BLaER1 treated with 17β-estradiol and CSF1 and Interleukin-3, amounts not matched to agents 10 nM and 100 nM (cell line): ENCODE results near the gene RUNX1.

Source experiments
- H3K27ac ChIP-seq, 11 experiments: shearing (Covaris generic); formaldehyde crosslinking; 2 replicates each; pipeline ENCODE4 v1.8.1; 2022
- H3K27me3 ChIP-seq, 11 experiments: shearing (Covaris generic); formaldehyde crosslinking; 2 replicates each; pipeline ENCODE4 v1.8.1; 2022
- H3K36me3 ChIP-seq, 11 experiments: shearing (Covaris generic); formaldehyde crosslinking; 2 replicates each; pipeline ENCODE4 v1.8.1; 2022
- H3K4me1 ChIP-seq, 10 experiments: shearing (Covaris generic); formaldehyde crosslinking; 2 replicates each; pipeline ENCODE4 v1.8.1; 2022
- H3K4me2 ChIP-seq, 11 experiments: shearing (Covaris generic); formaldehyde crosslinking; 2 replicates each; pipeline ENCODE4 v1.8.1; 2022
- H3K4me3 ChIP-seq, 10 experiments: shearing (Covaris generic); formaldehyde crosslinking; 2 replicates each; pipeline ENCODE4 v1.8.1; 2022
- H3K9ac ChIP-seq, 11 experiments: shearing (Covaris generic); formaldehyde crosslinking; 2 replicates each; pipeline ENCODE4 v1.8.1; 2022
- H3K9me3 ChIP-seq, 11 experiments: shearing (Covaris generic); formaldehyde crosslinking; replicated peaks in 1 of 11; 2 replicates each; pipeline ENCODE4 v1.8.1; 2022
- H4K20me1 ChIP-seq, 11 experiments: shearing (Covaris generic); formaldehyde crosslinking; 2 replicates each; pipeline ENCODE4 v1.8.1; 2022
- Cebpa-rat ChIP-seq, 11 experiments: shearing (Covaris generic); IDR thresholded peaks; 2 replicates each; pipeline ENCODE4 v1.8.1; 2022

The RUNX1 gene

DNA sequence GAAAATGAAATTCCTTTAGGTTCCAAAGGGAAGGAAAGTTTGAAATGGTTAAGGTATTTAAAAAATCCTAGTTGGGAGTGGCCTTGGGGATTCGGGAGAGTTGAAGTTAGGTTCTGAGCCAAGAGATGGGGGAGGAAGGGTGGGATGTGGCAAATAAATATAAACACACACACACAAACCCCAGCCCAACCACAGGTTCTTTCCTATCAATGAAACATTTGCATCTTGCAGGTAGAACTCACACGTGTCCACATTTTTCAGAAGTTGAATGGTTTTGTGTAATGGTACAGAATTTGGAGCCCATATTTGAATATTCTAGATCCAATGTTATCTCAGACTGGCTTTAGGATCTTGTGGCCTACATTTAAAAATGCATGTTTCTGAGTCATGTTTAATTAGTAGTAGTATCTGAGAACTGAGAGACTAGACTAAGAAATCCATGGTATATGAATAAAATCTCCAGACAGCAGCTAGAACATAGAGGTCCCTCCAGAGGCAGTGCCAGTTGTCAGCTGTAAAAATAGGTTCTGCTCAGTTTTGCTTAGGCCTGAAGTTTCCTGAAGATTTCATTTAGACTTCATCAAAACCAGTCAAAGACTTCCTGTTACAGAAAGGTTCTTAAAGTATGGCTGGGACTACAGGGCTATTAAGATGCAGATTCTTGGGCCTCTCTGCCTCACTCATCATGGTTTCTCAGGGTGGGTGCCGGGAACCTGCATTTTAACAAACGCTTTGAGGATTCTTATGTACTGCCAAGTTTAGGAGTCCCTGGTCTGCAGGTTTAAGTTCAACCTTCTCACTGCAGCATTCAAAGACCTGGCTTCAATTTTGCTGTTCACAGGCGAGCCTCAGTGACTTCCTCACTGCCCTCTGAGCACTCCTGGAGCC is 21.3 kb downstream of the RUNX1 start:
- Histone ChIP-seq H3K9me3 (peaks cover 0 to 17% (median 4%) of the 10 kb centered on the region in 11 experiments; a peak in 8 of 22 replicates), H3K4me1 (peaks cover 42 to 95% (median 85%) of the 10 kb centered on the region in 10 experiments), H3K4me2 (peak overlapping the region; percentile 87 to 96 (median 90)), H3K27ac (peak overlapping the region in 10 of 11 experiments; percentile 62 to 97 (median 95); a peak in 19 of 22 replicates), H4K20me1 (peaks cover 0 to 10% (median 0%) of the 10 kb centered on the region in 11 experiments; a peak in 6 of 22 replicates), H3K4me3 (peak overlapping the region in 8 of 10 experiments; percentile 29 to 60 (median 42); a peak in 15 of 20 replicates), H3K9ac (peak overlapping the region in 10 of 11 experiments; percentile 69 to 88 (median 84); a peak in 20 of 22 replicates), H3K36me3 (peaks cover 0 to 79% (median 56%) of the 10 kb centered on the region in 11 experiments; a peak in 18 of 22 replicates), H3K27me3 (no peaks in the 10 kb centered on the region)
- TF ChIP-seq Cebpa-rat (IDR thresholded peaks at IDR 0.05), result no peak

GRCh38 chr21:35026617-35027562 is 22.2 kb downstream of the RUNX1 start:
- H3K27me3 ChIP-seq, result no peaks in the 10 kb centered on the region
- peaks cover 0 to 79% (median 55%) of the 10 kb centered on the region in 11 experiments; a peak in 18 of 22 replicates for H3K36me3 ChIP-seq
- peaks cover 0 to 7% (median 0%) of the 10 kb centered on the region in 11 experiments; a peak in 5 of 22 replicates for H4K20me1 ChIP-seq
- peak overlapping the region; percentile 62 to 88 (median 83); a peak in 21 of 22 replicates for H3K9ac ChIP-seq
- H3K4me3 ChIP-seq, result peak overlapping the region; percentile 35 to 62 (median 48); a peak in 18 of 20 replicates
- H3K9me3 ChIP-seq, result peaks cover 0 to 12% (median 0%) of the 10 kb centered on the region in 11 experiments; a peak in 6 of 22 replicates
- peak overlapping the region; percentile 87 to 96 (median 90) for H3K4me2 ChIP-seq
- peaks cover 37 to 95% (median 88%) of the 10 kb centered on the region in 10 experiments for H3K4me1 ChIP-seq
- H3K27ac ChIP-seq, result peak overlapping the region; percentile 23 to 97 (median 95); a peak in 21 of 22 replicates
- peak in 9 of 11 experiments; percentile 22 to 97 (median 89); a peak in 17 of 22 replicates for TF ChIP-seq Cebpa-rat (IDR thresholded peaks at IDR 0.05)

DNA sequence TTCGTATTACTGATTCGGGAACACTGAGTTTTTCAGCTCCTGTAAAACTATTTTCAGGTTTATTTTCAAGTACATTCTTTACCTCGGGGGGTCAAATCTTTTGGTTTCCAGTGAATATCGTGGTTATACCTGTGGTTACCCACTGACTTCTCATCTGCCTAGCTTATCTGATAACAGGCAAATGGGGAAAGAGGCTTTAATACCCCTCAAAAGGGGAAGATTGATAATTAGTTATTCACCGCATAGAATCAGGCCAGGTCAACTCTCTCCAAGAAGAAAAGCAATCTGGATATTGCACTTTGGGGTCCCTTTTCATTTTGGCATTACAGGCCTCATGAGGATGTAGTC is 23.0 kb downstream of the RUNX1 start:
- peak overlapping the region; percentile 15 to 62 (median 47); a peak in 19 of 20 replicates for H3K4me3 ChIP-seq
- H3K4me2 ChIP-seq, result peak overlapping the region; percentile 81 to 96 (median 90)
- peaks cover 37 to 96% (median 94%) of the 10 kb centered on the region in 10 experiments for H3K4me1 ChIP-seq

DNA sequence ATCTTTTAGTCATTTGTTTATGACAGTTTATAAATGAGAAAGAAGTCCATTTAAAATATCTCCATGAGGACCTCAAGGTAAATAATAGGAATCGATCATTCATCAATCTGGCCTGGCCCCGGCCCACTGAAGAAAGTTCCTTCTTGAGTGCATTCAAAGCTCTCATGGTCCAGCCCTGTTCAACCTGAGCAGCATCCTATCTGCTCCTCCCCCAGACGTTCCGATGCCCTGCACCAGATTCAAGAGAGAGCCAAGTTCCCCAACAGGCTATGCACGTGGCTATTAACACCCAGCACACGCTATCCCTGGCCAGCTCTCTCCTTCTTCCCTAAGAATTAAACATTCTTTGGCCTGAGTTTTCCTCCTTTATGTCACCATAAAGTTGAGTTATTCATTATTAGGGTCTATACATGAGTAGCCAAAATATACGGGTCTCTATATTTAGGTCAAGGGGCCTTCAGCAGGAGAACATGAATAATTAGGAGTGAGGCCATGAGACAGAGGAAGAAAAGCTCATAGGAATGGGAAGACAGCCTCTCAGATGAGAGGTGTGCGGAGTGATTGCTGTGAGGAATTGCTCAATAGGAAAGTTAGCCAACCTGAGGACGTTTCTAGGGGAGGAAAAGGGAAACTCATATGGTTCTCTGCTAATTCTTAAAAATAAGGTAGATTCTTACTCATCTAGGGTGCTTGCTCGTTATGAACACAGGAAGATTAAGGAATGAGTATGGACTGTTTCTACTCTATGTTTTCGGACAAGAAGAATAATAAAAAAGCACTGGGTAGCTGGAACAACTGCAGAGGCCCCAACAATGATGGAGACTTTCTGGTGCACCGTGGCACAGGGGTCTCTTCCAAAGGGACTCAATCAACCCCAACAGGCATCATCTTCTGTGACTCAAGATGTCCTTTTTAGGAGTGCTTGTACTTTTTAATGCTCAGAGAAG is 23.6 kb downstream of the RUNX1 start:
- Histone ChIP-seq H3K4me1 (peaks cover 43 to 96% (median 94%) of the 10 kb centered on the region in 10 experiments), H4K20me1 (peaks cover 0 to 7% (median 0%) of the 10 kb centered on the region in 11 experiments; a peak in 3 of 22 replicates), H3K27me3 (no peaks in the 10 kb centered on the region), H3K36me3 (peaks cover 0 to 79% (median 55%) of the 10 kb centered on the region in 11 experiments; a peak in 18 of 22 replicates), H3K4me2 (peak overlapping the region; percentile 81 to 96 (median 90)), H3K9ac (peak overlapping the region; percentile 62 to 88 (median 83); a peak in 20 of 22 replicates), H3K4me3 (peak overlapping the region in 9 of 10 experiments; percentile 15 to 62 (median 47); a peak in 11 of 20 replicates), H3K27ac (peak overlapping the region in 10 of 11 experiments; percentile 62 to 97 (median 95); a peak in 20 of 22 replicates), H3K9me3 (peaks cover 0 to 7% (median 0%) of the 10 kb centered on the region in 11 experiments; a peak in 6 of 22 replicates)
- TF ChIP-seq Cebpa-rat (IDR thresholded peaks at IDR 0.05), result peak in 6 of 11 experiments; percentile 16 to 59 (median 24); a peak in 3 of 22 replicates

More for the DNA sequence above, 23.0 kb downstream of the RUNX1 start:
- Histone ChIP-seq H3K36me3 (peaks cover 0 to 79% (median 55%) of the 10 kb centered on the region in 11 experiments; a peak in 18 of 22 replicates), H3K27me3 (no peaks in the 10 kb centered on the region), H3K9ac (peak overlapping the region; percentile 62 to 88 (median 83); a peak in 21 of 22 replicates), H4K20me1 (peaks cover 0 to 7% (median 0%) of the 10 kb centered on the region in 11 experiments; a peak in 3 of 22 replicates), H3K27ac (peak overlapping the region; percentile 23 to 97 (median 95); a peak in 21 of 22 replicates), H3K9me3 (peaks cover 0 to 7% (median 0%) of the 10 kb centered on the region in 11 experiments; a peak in 6 of 22 replicates)
- no peak for TF ChIP-seq Cebpa-rat (IDR thresholded peaks at IDR 0.05)

DNA sequence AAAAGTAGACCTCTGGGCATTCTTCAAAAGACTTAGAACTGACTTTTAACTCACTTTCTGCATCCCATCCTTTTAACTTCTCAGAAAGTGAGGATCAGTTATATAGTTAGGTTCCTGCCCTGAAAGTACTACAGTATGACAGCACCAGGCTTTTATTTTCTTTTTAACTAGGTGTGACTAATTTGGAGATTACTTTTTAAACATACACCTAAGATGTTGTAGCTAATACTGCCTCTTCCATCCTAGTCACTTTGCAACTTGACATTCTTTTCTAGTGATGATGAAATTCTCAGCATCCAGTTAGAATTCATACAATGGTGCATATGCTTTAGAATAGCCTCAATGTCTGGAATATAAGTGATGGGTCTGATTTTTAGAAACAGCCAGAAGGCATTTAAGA is 24.6 kb downstream of the RUNX1 start:
- peaks cover 44 to 96% (median 93%) of the 10 kb centered on the region in 10 experiments for H3K4me1 ChIP-seq
- TF ChIP-seq Cebpa-rat (IDR thresholded peaks at IDR 0.05), result no peak
- peak overlapping the region in 6 of 11 experiments; percentile 10 to 88 (median 85); a peak in 11 of 22 replicates for H3K9ac ChIP-seq
- peak overlapping the region in 9 of 11 experiments; percentile 81 to 96 (median 90); a peak in 18 of 22 replicates for H3K4me2 ChIP-seq
- H3K36me3 ChIP-seq, result peaks cover 0 to 80% (median 58%) of the 10 kb centered on the region in 11 experiments; a peak in 18 of 22 replicates
- peaks cover 0 to 10% (median 0%) of the 10 kb centered on the region in 11 experiments; a peak in 6 of 22 replicates for H4K20me1 ChIP-seq
- H3K4me3 ChIP-seq, result no peak overlapping the region
- no peaks in the 10 kb centered on the region for H3K27me3 ChIP-seq
- H3K27ac ChIP-seq, result peak overlapping the region in 9 of 11 experiments; percentile 87 to 97 (median 95); a peak in 17 of 22 replicates
- peaks cover 0 to 7% (median 0%) of the 10 kb centered on the region in 11 experiments; a peak in 6 of 22 replicates for H3K9me3 ChIP-seq

- peaks cover 0 to 80% (median 58%) of the 10 kb centered on the region in 11 experiments; a peak in 19 of 22 replicates for H3K36me3 ChIP-seq
- no peak for TF ChIP-seq Cebpa-rat (IDR thresholded peaks at IDR 0.05)
- peaks cover 0 to 7% (median 0%) of the 10 kb centered on the region in 11 experiments; a peak in 6 of 22 replicates for H3K9me3 ChIP-seq
- H3K27ac ChIP-seq, result peak overlapping the region in 9 of 11 experiments; percentile 87 to 97 (median 95); a peak in 16 of 22 replicates
- H3K27me3 ChIP-seq, result no peaks in the 10 kb centered on the region
- H3K4me1 ChIP-seq, result peaks cover 44 to 96% (median 92%) of the 10 kb centered on the region in 10 experiments
- H4K20me1 ChIP-seq, result peaks cover 0 to 15% (median 0%) of the 10 kb centered on the region in 11 experiments; a peak in 7 of 22 replicates
- H3K4me3 ChIP-seq, result no peak overlapping the region
- H3K9ac ChIP-seq, result peak overlapping the region in 4 of 11 experiments; percentile 8 to 84 (median 10); a peak in 2 of 22 replicates
- peak overlapping the region in 9 of 11 experiments; percentile 81 to 96 (median 90); a peak in 15 of 22 replicates for H3K4me2 ChIP-seq
Observed at GRCh38 chr21:35024071-35024420, 25.1 kb downstream of the RUNX1 start.
